Erythroblast (primary cell): Measurements from ENCODE around the gene VWC2.

Experiments used
- GATA1 ChIP-seq: IDR thresholded peaks from 2 replicates; pipeline ENCODE4 v1.6.1; 2011; ENCODE audit warnings: low read depth, mild to moderate bottlenecking, control low read depth, low read length, moderate library complexity
- POLR2A ChIP-seq: IDR thresholded peaks from 2 replicates; pipeline ENCODE4 v1.6.1; 2011; ENCODE audit warnings: mild to moderate bottlenecking, low read length

GRCh38 chr7:49927631-49928030 is 154.2 kb downstream of the VWC2 start:
- no peak for TF ChIP-seq POLR2A
- no peak for TF ChIP-seq GATA1
